Fibroblast of skin of abdomen (primary cell): ENCODE results near the gene TMEM151B.
"Not testable (repeated sequence)": the region's sequence is repeated elsewhere in the genome, so short reads cannot be mapped to it uniquely, and the experiment has no call there.

Experiments
- DNase-seq: peaks from one replicate; pipeline ENCODE4 v3.0.0-alpha.2; 2013

The TMEM151B gene

GRCh38 chr6:44339763-44340625 is 69.7 kb downstream of the TMEM151B start:
- DNase-seq = no peak

- no peak for DNase-seq
Measured at GRCh38 chr6:44341095-44341890, 71.0 kb downstream of the TMEM151B start.

- no peak for DNase-seq
Measured at GRCh38 chr6:44342052-44342451, 71.8 kb downstream of the TMEM151B start.

- DNase-seq = no peak
Measured at GRCh38 chr6:44342489-44342888, 72.2 kb downstream of the TMEM151B start, which contains the start of gene SPATS1. Gene SPATS1, plus strand, starts transcription at chr6:44342650. Its CDS starts 446 bp downstream, at chr6:44343096.

- not testable (repeated sequence) for DNase-seq
Measured at GRCh38 chr6:44346818-44347217, 76.6 kb downstream of the TMEM151B start.

GRCh38 chr6:44349904-44350649 is 79.8 kb downstream of the TMEM151B start:
- DNase-seq = no peak

- DNase-seq = not testable (repeated sequence)
Measured at GRCh38 chr6:44350650-44350994, 80.4 kb downstream of the TMEM151B start.

- no peak for DNase-seq
Measured at GRCh38 chr6:44352259-44352658, 82.0 kb downstream of the TMEM151B start.

- no peak for DNase-seq
Measured at GRCh38 chr6:44353336-44353735, 83.1 kb downstream of the TMEM151B start.

GRCh38 chr6:44355640-44356039 is 85.4 kb downstream of the TMEM151B start:
- no peak for DNase-seq

GRCh38 chr6:44356487-44356886 is 86.2 kb downstream of the TMEM151B start:
- DNase-seq = no peak
